Ovary (tissue), 9 donors: Measurements from ENCODE around the gene TEX261. TPM values are rescaled to one million over a fixed set of nuclear protein-coding genes. Genes with fewer than 3 reads are reported as not detected.

ENCODE experiments used
- DNase-seq, 5 donors: peaks; one replicate each; pipeline ENCODE4 v3.0.0-alpha.2; 2019 to 2020
- H3K27ac ChIP-seq, 2 donors: fragments of 200-600 bp; one replicate each; pipeline versions ENCODE4 v1.5.1 to v1.8.0; 2019 to 2022
- H3K27me3 ChIP-seq: fragments of 200-600 bp; one replicate; pipeline ENCODE4 v1.8.0; 2022
- H3K36me3 ChIP-seq: fragments of 200-600 bp; sonication (generic); one replicate; pipeline ENCODE4 v1.5.1; 2019
- H3K4me1 ChIP-seq: one replicate; pipeline ENCODE4 v1.8.1; 2013; ENCODE audit warnings: mild to moderate bottlenecking, moderate library complexity; ENCODE audit not compliant: insufficient read depth
- H3K4me3 ChIP-seq: fragments of 200-600 bp; sonication (generic); one replicate; pipeline ENCODE4 v1.5.1; 2017
- H3K9me3 ChIP-seq, 2 donors: fragments of 200-600 bp in 1 of 2; sonication (generic) in 1 of 2; one replicate each; pipeline versions ENCODE4 v1.5.1 to v1.8.1; 2013 to 2019; ENCODE audit warnings: mild to moderate bottlenecking in 1 of 2, moderate library complexity in 1 of 2
- CTCF ChIP-seq, 3 donors: fragments of 450-650 bp in 2 of 3; fragments of 200-600 bp in 1 of 3; IDR thresholded peaks; one replicate each; pipeline versions ENCODE4 v1.5.1 to v1.8.0; 2016 to 2022; ENCODE audit warnings: antibody characterized with exemption in 3 of 3, mild to moderate bottlenecking in 1 of 3
- EP300 ChIP-seq: sonication (generic); formaldehyde crosslinking; IDR thresholded peaks from one replicate; pipeline ENCODE4 v1.6.1; 2017; ENCODE audit warnings: antibody characterized with exemption
- POLR2A ChIP-seq: fragments of 450-650 bp; IDR thresholded peaks from one replicate; pipeline ENCODE4 v1.6.1; 2017; ENCODE audit warnings: antibody characterized with exemption, mild to moderate bottlenecking, moderate library complexity
- WGBS, 3 donors: extraction: QIAGEN DNeasy Blood & Tissue Kit in 1 of 3; methylation state at CpG; one replicate each; pipeline versions ENCODE4 v1.1.5 to v1.1.7; 2013 to 2017; 5-methylcytosine and 5-hydroxymethylcytosine counted together
- intact Hi-C, 4 donors: fragments of 100-400 bp; cut with DNase I; formaldehyde crosslinking; loops; one replicate each; pipeline versions ENCODE4 v1.11.0 to v1.15.1; 2022 to 2023
- polyA plus RNA-seq, 2 donors: library from polyadenylated mRNA; stranded (reverse); fragments of 200-250 nt in 1 of 2; fragments of 350-450 nt in 1 of 2; fragmentation: Illumina TruSeq in 1 of 2; extraction: RNeasy Lipid Tissue Mini Kit (QIAGEN cat#74804) in 1 of 2; gene quantifications; one replicate each; pipeline ENCODE4 v1.2.3, GENCODE V29; 2013 to 2014
- total RNA-seq, 7 donors: library from RNA; depleted of rRNA in 2 of 7; stranded (reverse); fragments of >200 nt in 2 of 7; fragmentation: NEBNext Ultra II Directional in 3 of 7; extraction: Animal tissue kit (Norgen Biotek cat#: 25700) in 3 of 7; gene quantifications; one replicate each; pipeline versions ENCODE4 v1.1.0 to v1.2.4, GENCODE V29; 2016 to 2023
- donor health status: DM: no; HTN: no; CAD: no; lungs with moderate emphysema.
- donor health status: DM: no; HTN: no; CAD: no.
- donor health status: Bipolar disorder and iron deficiency.
- donor health status: DM: yes; HTN: yes; CAD: no.
- donor health status: DM: no; HTN: no; CAD: no.
- donor health status: DM: yes; HTN: yes; CAD: no.

Gene TEX261
- total and polyA plus RNA-seq, 9 donors, result 21.6 to 132 (median 57.3) TPM

- H3K9me3 ChIP-seq, result no peaks in the 10 kb centered on the region
- H3K4me1 ChIP-seq, result no peaks in the 10 kb centered on the region
- H3K4me3 ChIP-seq, result no peak overlapping the region
- 57 to 65% (median 63%) methylated on average over 4 of the region's 4 CpGs for WGBS, 3 donors
- no peak for DNase-seq
- TF ChIP-seq POLR2A, result no peak
- no peak for TF ChIP-seq CTCF (IDR thresholded peaks at IDR 0.05)
- H3K27ac ChIP-seq, result no peak overlapping the region
- no peaks in the 10 kb centered on the region for H3K27me3 ChIP-seq
- H3K36me3 ChIP-seq, result no peaks in the 10 kb centered on the region
- intact Hi-C loops, result no loop called here
Measured at GRCh38 chr2:70967189-70967588, 27.5 kb downstream of the TEX261 start.

DNA sequence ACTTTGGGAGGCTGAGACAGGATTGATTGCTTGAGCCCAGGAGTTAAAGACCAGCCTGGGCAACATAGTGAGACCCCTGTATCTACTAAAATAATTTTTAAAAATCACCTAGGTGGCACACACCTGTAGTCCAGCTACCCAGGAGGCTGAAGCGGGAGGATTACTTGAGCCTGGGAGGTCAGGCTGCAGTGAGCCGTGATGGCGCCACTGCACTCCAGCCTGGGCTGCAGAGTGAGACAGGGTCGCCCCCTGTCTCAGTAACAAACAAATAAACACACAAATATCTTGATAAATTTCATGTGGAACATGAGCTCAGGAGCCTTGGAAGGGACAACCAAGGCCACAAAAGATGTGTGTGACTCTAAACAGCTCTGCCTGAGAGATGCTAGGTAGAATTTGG, 28.0 kb downstream of the TEX261 start:
- Histone ChIP-seq H3K4me3 (no peak overlapping the region), H3K4me1 (no peaks in the 10 kb centered on the region), H3K36me3 (no peaks in the 10 kb centered on the region), H3K27ac (no peak overlapping the region), H3K9me3 (no peaks in the 10 kb centered on the region), H3K27me3 (no peaks in the 10 kb centered on the region)
- DNase-seq, result no peak
- WGBS, 3 donors, result 70 to 74% (median 74%) methylated on average over 4 of the region's 4 CpGs
- intact Hi-C loops, result no loop called here
- TF ChIP-seq EP300 (no peak), POLR2A (no peak), CTCF (IDR thresholded peaks at IDR 0.05) (no peak)

GRCh38 chr2:70965506-70965905, 29.2 kb downstream of the TEX261 start:
- TF ChIP-seq EP300, result no peak
- TF ChIP-seq POLR2A, result no peak
- no peak for TF ChIP-seq CTCF (IDR thresholded peaks at IDR 0.05)
- WGBS, 3 donors, result 66 to 73% (median 71%) methylated on average over 14 of the region's 14 CpGs
- H3K4me3 ChIP-seq, result no peak overlapping the region
- no peaks in the 10 kb centered on the region for H3K27me3 ChIP-seq
- H3K27ac ChIP-seq, result no peak overlapping the region
- H3K9me3 ChIP-seq, result no peaks in the 10 kb centered on the region
- no peak for DNase-seq
- H3K4me1 ChIP-seq, result no peaks in the 10 kb centered on the region
- intact Hi-C loops, result no loop called here
- no peaks in the 10 kb centered on the region for H3K36me3 ChIP-seq

- TF ChIP-seq CTCF (IDR thresholded peaks at IDR 0.05), result peak; percentile 73 to 85 (median 73)
- no peak for TF ChIP-seq POLR2A
- TF ChIP-seq EP300, result no peak
- no peaks in the 10 kb centered on the region for H3K27me3 ChIP-seq
- no peaks in the 10 kb centered on the region for H3K4me1 ChIP-seq
- intact Hi-C loops, result no loop called here
- peak; percentile 63 to 86 (median 80) for DNase-seq
- H3K9me3 ChIP-seq, result no peaks in the 10 kb centered on the region
- H3K36me3 ChIP-seq, result no peaks in the 10 kb centered on the region
- 3 to 5% (median 5%) methylated on average over 51 to 59 of the region's 59 CpGs for WGBS, 3 donors
- no peak overlapping the region for H3K27ac ChIP-seq
- H3K4me3 ChIP-seq, result peak overlapping the region; percentile 35
Measured at GRCh38 chr2:70964596-70965386, 29.9 kb downstream of the TEX261 start.
